Activated effector memory CD4-positive, alpha-beta T cell treated with anti-CD3 and anti-CD28 coated beads, Interleukin-2, amount 50 U/mL, for 16 hours (primary cell): Measurements from ENCODE around the gene OR1I1.

Source experiments
- DNase-seq: peaks from one replicate; pipeline ENCODE4 v3.0.0-alpha.2; 2020

OR1I1 gene

GRCh38 chr19:15099017-15099582 is 17.1 kb downstream of the OR1I1 start:
- DNase-seq, result no peak

GRCh38 chr19:15101479-15102082 is 19.6 kb downstream of the OR1I1 start:
- DNase-seq, result peak; percentile 79

- no peak for DNase-seq
These were observed 22.0 kb downstream of the OR1I1 start for GRCh38 chr19:15104003-15104402.

GRCh38 chr19:15104411-15104810 is 22.4 kb downstream of the OR1I1 start:
- DNase-seq, result no peak

- DNase-seq, result no peak
These were observed 23.0 kb downstream of the OR1I1 start for GRCh38 chr19:15105044-15105443.

GRCh38 chr19:15107061-15108010 is 25.3 kb downstream of the OR1I1 start, which contains the start of gene SYDE1:
Gene SYDE1 (plus strand): TSS chr19:15107401. CDS start chr19:15107434, 33 bp downstream.
- no peak for DNase-seq

- DNase-seq, result no peak
These were observed 26.3 kb downstream of the OR1I1 start for GRCh38 chr19:15108145-15108844.

GRCh38 chr19:15108845-15109767 is 27.1 kb downstream of the OR1I1 start:
- no peak for DNase-seq

GRCh38 chr19:15109768-15110417 is 27.9 kb downstream of the OR1I1 start:
- DNase-seq, result no peak

GRCh38 chr19:15110418-15110815 is 28.4 kb downstream of the OR1I1 start:
- no peak for DNase-seq

GRCh38 chr19:15111758-15112157 is 29.7 kb downstream of the OR1I1 start:
- no peak for DNase-seq

GRCh38 chr19:15112385-15112784 is 30.4 kb downstream of the OR1I1 start:
- no peak for DNase-seq

- no peak for DNase-seq
These were observed 31.5 kb downstream of the OR1I1 start for GRCh38 chr19:15113245-15114152.

GRCh38 chr19:15114153-15114540 is 32.1 kb downstream of the OR1I1 start:
- no peak for DNase-seq

GRCh38 chr19:15115080-15115479 is 33.1 kb downstream of the OR1I1 start:
- no peak for DNase-seq

GRCh38 chr19:15115762-15116615 is 34.0 kb downstream of the OR1I1 start:
- DNase-seq, result no peak

GRCh38 chr19:15116856-15117255 is 34.8 kb downstream of the OR1I1 start:
- no peak for DNase-seq

- DNase-seq, result no peak
These were observed 36.2 kb downstream of the OR1I1 start for GRCh38 chr19:15118248-15118647.

GRCh38 chr19:15118789-15119494 is 36.9 kb downstream of the OR1I1 start:
- DNase-seq, result no peak
